Measurements from ENCODE around the gene KDM6B.

KDM6B gene

GRCh38 chr17:7880076-7880868 lies 46.3 kb downstream of the KDM6B start:
- no peak for DNase-seq (ENCODE audit: low read depth)
- no peak for TF ChIP-seq CTCF (IDR thresholded peaks at IDR 0.05; ENCODE audit: low read depth, low read length, missing control alignments)
- in situ Hi-C loops (cut with HindIII; ENCODE audit: low sequenced_read_pairs), result no loop called here
- no peak overlapping the region for H3K4me3 ChIP-seq (ENCODE audit: low read depth, low read length)

GRCh38 chr17:7881276-7882054 lies 47.4 kb downstream of the KDM6B start:
- no peak for DNase-seq (ENCODE audit: low read depth)
- H3K4me3 ChIP-seq (ENCODE audit: low read depth, low read length), result no peak overlapping the region
- no peak for TF ChIP-seq CTCF (IDR thresholded peaks at IDR 0.05; ENCODE audit: low read depth, low read length, missing control alignments)
- in situ Hi-C loops (cut with HindIII; ENCODE audit: low sequenced_read_pairs), result no loop called here

GRCh38 chr17:7882068-7882467 lies 48.1 kb downstream of the KDM6B start:
- no peak for TF ChIP-seq CTCF (IDR thresholded peaks at IDR 0.05; ENCODE audit: low read depth, low read length, missing control alignments)
- H3K4me3 ChIP-seq (ENCODE audit: low read depth, low read length), result no peak overlapping the region
- in situ Hi-C loops (cut with HindIII; ENCODE audit: low sequenced_read_pairs), result no loop called here
- DNase-seq (ENCODE audit: low read depth), result no peak

GRCh38 chr17:7882629-7883028 lies 48.6 kb downstream of the KDM6B start:
- TF ChIP-seq CTCF (IDR thresholded peaks at IDR 0.05; ENCODE audit: low read depth, low read length, missing control alignments), result no peak
- in situ Hi-C loops (cut with HindIII; ENCODE audit: low sequenced_read_pairs), result no loop called here
- H3K4me3 ChIP-seq (ENCODE audit: low read depth, low read length), result no peak overlapping the region
- no peak for DNase-seq (ENCODE audit: low read depth)

Data from astrocyte of the cerebellum (primary cell).